ENCODE measurements around the gene ZNF48. TPM values are rescaled to one million over a fixed set of nuclear protein-coding genes. Genes with fewer than 3 reads are reported as not detected.
A peak's percentile ranks its signal among the peaks of the same experiment; 100 is the strongest.

Gene ZNF48
- polyA plus RNA-seq, 1 donor (not counting 4 experiments of a cell fraction or from before 2014, with no cell fraction given): 4.3 TPM

GRCh38 chr16:30444231-30445148 is 49.3 kb downstream of the ZNF48 start:
- TF ChIP-seq EZH2 (IDR thresholded peaks at IDR 0.05; ENCODE audit: low read length): no peak
- TF ChIP-seq CTCF (optimal IDR thresholded peaks at IDR 0.05 in 1 of 3, IDR thresholded peaks at IDR 0.05 in 1 of 3, conservative IDR thresholded peaks at IDR 0.05 in 1 of 3; ENCODE audit: extremely low read depth in 1 of 3, insufficient read depth in 2 of 3, low read length in 3 of 3): no peak
- FAIRE-seq: no peak
- H4K20me1 ChIP-seq (ENCODE audit: control insufficient read depth, extremely low read depth, insufficient read depth, low read length): no peaks in the 10 kb centered on the region
- H3K27ac ChIP-seq (ENCODE audit: control insufficient read depth, insufficient read depth, low read length): peak overlapping the region; percentile 89
- peaks cover 13% of the 10 kb centered on the region for H3K79me2 ChIP-seq (ENCODE audit: control insufficient read depth, insufficient read depth, low read length)
- no peaks in the 10 kb centered on the region for H3K9me1 ChIP-seq (ENCODE audit: control insufficient read depth, extremely low read depth, insufficient read depth, low read length)
- peaks cover 0 to 16% of the 10 kb centered on the region in 2 experiments for H3K36me3 ChIP-seq (ENCODE audit: control insufficient read depth in 2 of 2, extremely low read depth in 1 of 2, insufficient read depth in 2 of 2, low read length in 2 of 2)
- no peaks in the 10 kb centered on the region for H3K27me3 ChIP-seq (ENCODE audit: control insufficient read depth, extremely low read depth, insufficient read depth, low read length)
- H3K9me3 ChIP-seq (ENCODE audit: control insufficient read depth, low read depth, low read length): no peaks in the 10 kb centered on the region
- peaks cover 17% of the 10 kb centered on the region for H3K4me1 ChIP-seq (ENCODE audit: control insufficient read depth, extremely low read depth, insufficient read depth, low read length)
- peak overlapping the region; percentile 96 for H3K9ac ChIP-seq (ENCODE audit: control insufficient read depth, extremely low read depth, insufficient read depth, low read length)
- no peak for DNase-seq (ENCODE audit: low read depth, low spot score)
- peak overlapping the region; percentile 80 to 94 (median 93) for H3K4me3 ChIP-seq (ENCODE audit: control insufficient read depth in 2 of 3, extremely low read depth in 1 of 3, insufficient read depth in 2 of 3, low read depth in 1 of 3, low read length in 3 of 3)
- peak overlapping the region; percentile 90 for H2AFZ ChIP-seq (ENCODE audit: control insufficient read depth, low read length)
- dilution Hi-C loops (cut with MboI; ENCODE audit: extremely low pct_ligation_motif_present, low sequenced_read_pairs): no loop called here
- peak overlapping the region; percentile 80 for H3K4me2 ChIP-seq (ENCODE audit: control insufficient read depth, extremely low read depth, insufficient read depth, low read depth, low read length)

- Histone ChIP-seq H3K27ac (ENCODE audit: control insufficient read depth, insufficient read depth, low read length) (peak overlapping the region; percentile 89), H4K20me1 (ENCODE audit: control insufficient read depth, extremely low read depth, insufficient read depth, low read length) (no peaks in the 10 kb centered on the region), H3K27me3 (ENCODE audit: control insufficient read depth, extremely low read depth, insufficient read depth, low read length) (no peaks in the 10 kb centered on the region), H2AFZ (ENCODE audit: control insufficient read depth, low read length) (peak overlapping the region; percentile 90), H3K4me1 (ENCODE audit: control insufficient read depth, extremely low read depth, insufficient read depth, low read length) (peaks cover 17% of the 10 kb centered on the region), H3K9me1 (ENCODE audit: control insufficient read depth, extremely low read depth, insufficient read depth, low read length) (no peaks in the 10 kb centered on the region), H3K4me2 (ENCODE audit: control insufficient read depth, extremely low read depth, insufficient read depth, low read depth, low read length) (peak overlapping the region; percentile 80), H3K4me3 (ENCODE audit: control insufficient read depth in 2 of 3, extremely low read depth in 1 of 3, insufficient read depth in 2 of 3, low read depth in 1 of 3, low read length in 3 of 3) (peak overlapping the region; percentile 80 to 94 (median 93)), H3K36me3 (ENCODE audit: control insufficient read depth in 2 of 2, extremely low read depth in 1 of 2, insufficient read depth in 2 of 2, low read length in 2 of 2) (peaks cover 0 to 16% of the 10 kb centered on the region in 2 experiments), H3K9ac (ENCODE audit: control insufficient read depth, extremely low read depth, insufficient read depth, low read length) (peak overlapping the region; percentile 96), H3K79me2 (ENCODE audit: control insufficient read depth, insufficient read depth, low read length) (peaks cover 13% of the 10 kb centered on the region), H3K9me3 (ENCODE audit: control insufficient read depth, low read depth, low read length) (no peaks in the 10 kb centered on the region)
- FAIRE-seq (no peak), DNase-seq (ENCODE audit: low read depth, low spot score) (no peak)
- dilution Hi-C loops (cut with MboI; ENCODE audit: extremely low pct_ligation_motif_present, low sequenced_read_pairs): no loop called here
- TF ChIP-seq CTCF (optimal IDR thresholded peaks at IDR 0.05 in 1 of 3, IDR thresholded peaks at IDR 0.05 in 1 of 3, conservative IDR thresholded peaks at IDR 0.05 in 1 of 3; ENCODE audit: extremely low read depth in 1 of 3, insufficient read depth in 2 of 3, low read length in 3 of 3) (no peak), EZH2 (IDR thresholded peaks at IDR 0.05; ENCODE audit: low read length) (no peak)
Measured at GRCh38 chr16:30445149-30445407, 49.9 kb downstream of the ZNF48 start.
